ENCODE data around the gene F2RL3.
A peak's percentile ranks its signal among the peaks of the same experiment; 100 is the strongest.

Gene F2RL3

GRCh38 chr19:16888629-16889365 is at the start of gene F2RL3:
F2RL3 (plus strand) TSS chr19:16888999; CDS start chr19:16889190, 191 bp downstream.
- DNase-seq (ENCODE audit: low spot score) = peak; percentile 97

GRCh38 chr19:16841391-16841926 is 47.3 kb upstream of the F2RL3 start:
- DNase-seq (ENCODE audit: low spot score) = no peak

GRCh38 chr19:16846901-16847300 is 41.9 kb upstream of the F2RL3 start:
- no peak for DNase-seq (ENCODE audit: low spot score)

GRCh38 chr19:16847430-16847829 is 41.4 kb upstream of the F2RL3 start:
- DNase-seq (ENCODE audit: low spot score) = no peak

- DNase-seq (ENCODE audit: low spot score) = no peak
Measured at GRCh38 chr19:16849168-16849567, 39.6 kb upstream of the F2RL3 start.

- DNase-seq (ENCODE audit: low spot score) = no peak
Measured at GRCh38 chr19:16850133-16850532, 38.7 kb upstream of the F2RL3 start.

- DNase-seq (ENCODE audit: low spot score) = no peak
Measured at GRCh38 chr19:16851031-16851712, 37.6 kb upstream of the F2RL3 start.

GRCh38 chr19:16853066-16853465 is 35.7 kb upstream of the F2RL3 start:
- no peak for DNase-seq (ENCODE audit: low spot score)

GRCh38 chr19:16856091-16856490 is 32.7 kb upstream of the F2RL3 start:
- peak; percentile 31 for DNase-seq (ENCODE audit: low spot score)

- no peak for DNase-seq (ENCODE audit: low spot score)
Measured at GRCh38 chr19:16859626-16860025, 29.2 kb upstream of the F2RL3 start.

GRCh38 chr19:16860118-16860517 is 28.7 kb upstream of the F2RL3 start:
- DNase-seq (ENCODE audit: low spot score) = no peak

GRCh38 chr19:16861011-16861410 is 27.8 kb upstream of the F2RL3 start:
- DNase-seq (ENCODE audit: low spot score) = no peak

GRCh38 chr19:16861834-16862233 is 27.0 kb upstream of the F2RL3 start:
- no peak for DNase-seq (ENCODE audit: low spot score)

GRCh38 chr19:16862826-16863415 is 25.9 kb upstream of the F2RL3 start:
- no peak for DNase-seq (ENCODE audit: low spot score)

GRCh38 chr19:16867211-16867610 is 21.6 kb upstream of the F2RL3 start:
- DNase-seq (ENCODE audit: low spot score) = no peak

- DNase-seq (ENCODE audit: low spot score) = no peak
Measured at GRCh38 chr19:16868423-16869130, 20.2 kb upstream of the F2RL3 start.

GRCh38 chr19:16869331-16869972 is 19.3 kb upstream of the F2RL3 start:
- no peak for DNase-seq (ENCODE audit: low spot score)

- peak; percentile 90 for DNase-seq (ENCODE audit: low spot score)
Measured at GRCh38 chr19:16871871-16872270, 16.9 kb upstream of the F2RL3 start.

GRCh38 chr19:16872728-16873127 is 16.1 kb upstream of the F2RL3 start:
- DNase-seq (ENCODE audit: low spot score) = no peak

- no peak for DNase-seq (ENCODE audit: low spot score)
Measured at GRCh38 chr19:16873594-16873993, 15.2 kb upstream of the F2RL3 start.

GRCh38 chr19:16874250-16874977 is 14.4 kb upstream of the F2RL3 start:
- DNase-seq (ENCODE audit: low spot score) = no peak
